DOHH2 (cell line): ENCODE results near the gene CREB3L2.

ENCODE experiments used
- H3F3A ChIP-seq: fragments of 200-600 bp; sonication (generic), shearing (Covaris generic); 2 replicates; pipeline ENCODE4 v1.6.0; 2016; ENCODE audit warnings: antibody characterized with exemption, mild to moderate bottlenecking; ENCODE audit not compliant: control insufficient read depth, insufficient read depth
- H3K27ac ChIP-seq: fragments of 200-600 bp; sonication (generic); 2 replicates; pipeline ENCODE4 v1.5.1; 2014; ENCODE audit warnings: low read depth, mild to moderate bottlenecking, low read length, moderate library complexity
- H3K27me3 ChIP-seq: fragments of 200-600 bp; sonication (generic); 2 replicates; pipeline ENCODE4 v1.6.1; 2014; ENCODE audit warnings: mild to moderate bottlenecking, low read length, mixed read lengths; ENCODE audit not compliant: control insufficient read depth
- H3K36me3 ChIP-seq: fragments of 200-600 bp; sonication (generic); 2 replicates; pipeline ENCODE4 v1.6.1; 2014; ENCODE audit warnings: mild to moderate bottlenecking, low read length, moderate library complexity, mixed read lengths; ENCODE audit not compliant: control insufficient read depth
- H3K4me1 ChIP-seq: fragments of 200-600 bp; sonication (generic); 2 replicates; pipeline ENCODE4 v1.6.1; 2014; ENCODE audit warnings: mild to moderate bottlenecking, low read length, mixed read lengths; ENCODE audit not compliant: control insufficient read depth
- H3K4me2 ChIP-seq: fragments of 200-600 bp; sonication (generic); 2 replicates; pipeline ENCODE4 v1.6.0; 2014; ENCODE audit warnings: mild to moderate bottlenecking, low read length, moderate library complexity
- H3K4me3 ChIP-seq: fragments of 200-600 bp; sonication (generic); 2 replicates; pipeline ENCODE4 v1.5.1; 2014; ENCODE audit warnings: mild to moderate bottlenecking, low read length, mixed read lengths
- H3K79me2 ChIP-seq: fragments of 200-600 bp; sonication (generic); 2 replicates; pipeline ENCODE4 v1.6.1; 2014; ENCODE audit warnings: mild to moderate bottlenecking, low read length, mixed read lengths; ENCODE audit not compliant: control insufficient read depth
- H3K9me2 ChIP-seq: fragments of 200-600 bp; sonication (generic); replicated peaks from 2 replicates; pipeline ENCODE4 v1.6.1; 2014; ENCODE audit warnings: mild to moderate bottlenecking, low read length, mixed read lengths; ENCODE audit not compliant: control insufficient read depth
- H3K9me3 ChIP-seq: fragments of 200-600 bp; sonication (generic); 2 replicates; pipeline ENCODE4 v1.6.1; 2014; ENCODE audit warnings: antibody characterized with exemption, low read length, mixed read lengths; ENCODE audit not compliant: control insufficient read depth, insufficient read depth
- H4K20me1 ChIP-seq: fragments of 200-600 bp; sonication (generic); 2 replicates; pipeline ENCODE4 v1.6.0; 2014; ENCODE audit warnings: low read depth, mild to moderate bottlenecking, antibody characterized with exemption, low read length, moderate library complexity; ENCODE audit not compliant: control insufficient read depth, insufficient read depth
- EZH2phosphoT487 ChIP-seq: fragments of 200-600 bp; sonication (generic); IDR thresholded peaks from 2 replicates; pipeline ENCODE4 v1.6.1; 2017; ENCODE audit warnings: borderline replicate concordance, mild to moderate bottlenecking, antibody characterized with exemption, low read length, moderate library complexity, mixed read lengths
- TF ChIP-seq, protein P1 (sequence below): fragments of 200-600 bp; sonication (generic); IDR thresholded peaks from one replicate; pipeline ENCODE4 v1.5.1; 2014; ENCODE audit warnings: antibody characterized with exemption, mild to moderate bottlenecking, low read depth, low read length; ENCODE audit not compliant: poor library complexity, severe bottlenecking

The CREB3L2 gene

DNA sequence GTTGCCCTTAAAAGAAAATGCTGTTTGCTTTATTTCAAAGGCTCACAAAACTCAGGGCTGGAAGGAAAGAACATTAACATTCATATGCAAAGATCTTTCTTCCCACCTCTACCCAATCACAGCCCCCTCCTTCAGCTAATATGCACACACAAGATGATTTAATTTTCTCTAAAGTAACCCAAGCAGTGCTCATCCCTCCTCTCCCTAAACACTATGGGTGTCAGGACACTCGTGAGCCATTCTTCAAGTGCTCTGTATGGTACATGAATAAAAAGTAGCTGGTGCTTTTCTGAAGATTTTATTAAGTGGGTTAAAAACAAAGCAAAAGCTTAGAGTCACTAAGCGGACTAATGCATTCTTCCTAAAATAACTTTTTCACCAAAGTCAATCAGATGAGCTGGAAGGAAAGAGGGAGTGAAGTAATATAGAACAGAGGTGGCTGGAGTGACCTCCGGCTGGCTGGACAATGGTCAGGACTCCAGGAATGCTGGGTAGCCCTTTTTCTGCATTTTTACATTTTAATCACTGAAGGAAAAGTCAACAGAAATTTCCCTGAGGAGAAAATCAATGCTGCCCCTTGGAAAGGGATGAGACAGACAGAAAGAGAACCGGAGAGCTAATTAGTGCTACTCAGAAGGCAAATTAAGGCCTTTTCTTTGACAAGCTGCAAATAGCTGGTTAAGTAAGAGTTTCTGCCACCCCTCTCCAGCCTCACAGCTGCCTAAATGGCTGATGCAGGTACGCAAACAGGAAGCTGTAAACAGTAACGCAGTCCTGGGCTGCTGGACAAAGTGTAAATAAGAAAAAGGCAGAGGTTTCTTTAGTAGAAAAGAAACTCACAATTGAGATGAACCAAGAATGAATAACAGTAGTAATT is 161.7 kb downstream of the CREB3L2 start:
- Histone ChIP-seq H3K4me2 (no peak overlapping the region), H3F3A (no peaks in the 10 kb centered on the region)
- no peak for TF ChIP-seq EZH2phosphoT487
- TF ChIP-seq, protein P1, sequence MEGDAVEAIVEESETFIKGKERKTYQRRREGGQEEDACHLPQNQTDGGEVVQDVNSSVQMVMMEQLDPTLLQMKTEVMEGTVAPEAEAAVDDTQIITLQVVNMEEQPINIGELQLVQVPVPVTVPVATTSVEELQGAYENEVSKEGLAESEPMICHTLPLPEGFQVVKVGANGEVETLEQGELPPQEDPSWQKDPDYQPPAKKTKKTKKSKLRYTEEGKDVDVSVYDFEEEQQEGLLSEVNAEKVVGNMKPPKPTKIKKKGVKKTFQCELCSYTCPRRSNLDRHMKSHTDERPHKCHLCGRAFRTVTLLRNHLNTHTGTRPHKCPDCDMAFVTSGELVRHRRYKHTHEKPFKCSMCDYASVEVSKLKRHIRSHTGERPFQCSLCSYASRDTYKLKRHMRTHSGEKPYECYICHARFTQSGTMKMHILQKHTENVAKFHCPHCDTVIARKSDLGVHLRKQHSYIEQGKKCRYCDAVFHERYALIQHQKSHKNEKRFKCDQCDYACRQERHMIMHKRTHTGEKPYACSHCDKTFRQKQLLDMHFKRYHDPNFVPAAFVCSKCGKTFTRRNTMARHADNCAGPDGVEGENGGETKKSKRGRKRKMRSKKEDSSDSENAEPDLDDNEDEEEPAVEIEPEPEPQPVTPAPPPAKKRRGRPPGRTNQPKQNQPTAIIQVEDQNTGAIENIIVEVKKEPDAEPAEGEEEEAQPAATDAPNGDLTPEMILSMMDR, result no peak

DNA sequence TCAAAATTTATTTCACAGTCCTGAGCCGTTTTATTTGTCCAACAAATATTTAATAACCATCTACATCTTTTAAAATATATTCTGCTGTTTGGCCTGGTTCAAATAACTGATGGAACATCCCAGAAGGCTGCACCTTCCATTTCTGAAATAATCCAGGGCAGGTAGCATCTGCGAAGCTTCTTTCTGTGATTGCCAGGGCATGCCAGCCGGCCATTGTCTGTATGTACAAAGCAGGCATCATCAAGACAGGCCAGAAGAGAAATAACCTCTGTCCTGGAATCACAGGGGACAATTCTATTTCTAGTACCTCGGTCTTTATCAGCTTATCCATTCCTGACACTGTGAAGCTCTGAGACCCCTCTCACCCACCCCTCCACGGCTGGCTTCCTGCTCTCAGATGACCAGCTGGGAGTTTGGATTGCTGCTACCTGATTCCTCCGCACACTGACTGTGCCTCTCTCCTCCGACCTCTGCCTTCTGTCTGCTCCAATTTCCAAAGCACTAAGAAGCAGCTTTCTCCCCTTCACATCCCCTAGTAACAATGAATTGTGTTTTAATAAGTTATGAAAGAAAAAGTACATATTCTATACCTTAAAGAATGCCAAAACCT is 163.1 kb downstream of the CREB3L2 start:
- Histone ChIP-seq H3K79me2 (no peaks in the 10 kb centered on the region), H3F3A (no peaks in the 10 kb centered on the region)

More for the DNA sequence above, 161.7 kb downstream of the CREB3L2 start:
- Histone ChIP-seq H3K9me2 (no peaks in the 10 kb centered on the region), H3K27ac (no peak overlapping the region), H3K4me3 (no peak overlapping the region), H3K4me1 (no peaks in the 10 kb centered on the region), H3K79me2 (no peaks in the 10 kb centered on the region), H3K36me3 (no peaks in the 10 kb centered on the region), H3K9me3 (no peaks in the 10 kb centered on the region), H3K27me3 (no peaks in the 10 kb centered on the region), H4K20me1 (no peaks in the 10 kb centered on the region)

DNA sequence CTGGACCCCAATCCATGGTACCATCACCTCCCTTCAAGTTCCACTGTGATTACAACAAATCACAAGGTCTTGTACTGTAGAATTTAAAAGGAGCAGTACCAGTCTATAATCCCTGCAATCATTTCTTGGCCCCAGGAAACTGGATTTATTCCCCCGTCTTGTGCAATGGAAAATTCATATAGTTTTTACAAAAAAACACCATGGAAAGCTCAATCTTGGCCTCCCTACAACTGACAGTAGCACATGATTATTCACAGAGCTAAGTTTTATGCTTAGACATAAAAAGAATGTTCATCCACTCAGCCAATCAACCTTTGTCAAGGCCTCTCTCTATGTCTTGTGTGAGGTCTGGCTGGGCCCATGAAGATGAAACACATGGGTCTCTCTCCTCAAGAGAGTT is 165.3 kb downstream of the CREB3L2 start:
- no peak overlapping the region for H3K4me3 ChIP-seq
- no peaks in the 10 kb centered on the region for H3K27me3 ChIP-seq
- no peak overlapping the region for H3K27ac ChIP-seq
- H3F3A ChIP-seq, result no peaks in the 10 kb centered on the region
- H3K9me3 ChIP-seq, result peaks cover 12% of the 10 kb centered on the region; the same call in 1 of the 2 replicates
- no peaks in the 10 kb centered on the region for H3K36me3 ChIP-seq
- H3K4me2 ChIP-seq, result no peak overlapping the region
- H3K9me2 ChIP-seq, result no peaks in the 10 kb centered on the region
- TF ChIP-seq, protein P1, result no peak
- no peaks in the 10 kb centered on the region for H3K79me2 ChIP-seq
- no peaks in the 10 kb centered on the region for H4K20me1 ChIP-seq
- H3K4me1 ChIP-seq, result no peaks in the 10 kb centered on the region

More for the DNA sequence above, 163.1 kb downstream of the CREB3L2 start:
- Histone ChIP-seq H3K9me2 (no peaks in the 10 kb centered on the region), H3K4me3 (no peak overlapping the region), H3K27ac (no peak overlapping the region), H3K9me3 (peaks cover under 1% of the 10 kb centered on the region; the same call in 1 of the 2 replicates), H3K4me2 (no peak overlapping the region), H4K20me1 (no peaks in the 10 kb centered on the region), H3K36me3 (no peaks in the 10 kb centered on the region), H3K27me3 (no peaks in the 10 kb centered on the region), H3K4me1 (no peaks in the 10 kb centered on the region)
- TF ChIP-seq EZH2phosphoT487, result no peak
- TF ChIP-seq, protein P1, result no peak
